ENCODE results near the gene CHL1.
"Not testable (repeated sequence)": the region's sequence is repeated elsewhere in the genome, so short reads cannot be mapped to it uniquely, and the experiment has no call there.

Gene CHL1

DNA sequence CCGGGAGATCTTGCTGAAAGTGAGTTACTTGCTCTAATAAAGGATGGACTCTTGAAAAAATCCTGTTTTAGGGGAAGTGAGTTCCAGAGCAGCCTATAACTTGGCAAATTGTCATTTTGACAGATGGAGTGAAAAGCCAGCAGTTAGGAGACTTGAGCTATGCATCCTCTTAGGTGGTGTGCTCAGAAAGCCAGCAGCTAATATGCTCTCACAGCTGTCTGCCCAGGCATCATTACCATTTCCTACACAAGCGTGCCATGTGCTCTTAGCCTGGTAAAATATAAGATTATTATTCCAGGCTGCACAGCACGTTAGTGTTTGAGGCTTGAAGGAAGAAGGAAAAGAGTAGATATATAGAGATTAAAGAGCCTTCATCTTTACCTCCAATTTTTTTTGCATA, 151.0 kb downstream of the CHL1 start:
- no peak for FAIRE-seq

- FAIRE-seq = no peak
These were observed 154.4 kb downstream of the CHL1 start for GRCh38 chr3:350871-351371.

- no peak for FAIRE-seq
These were observed 156.0 kb downstream of the CHL1 start for GRCh38 chr3:352599-352998.

DNA sequence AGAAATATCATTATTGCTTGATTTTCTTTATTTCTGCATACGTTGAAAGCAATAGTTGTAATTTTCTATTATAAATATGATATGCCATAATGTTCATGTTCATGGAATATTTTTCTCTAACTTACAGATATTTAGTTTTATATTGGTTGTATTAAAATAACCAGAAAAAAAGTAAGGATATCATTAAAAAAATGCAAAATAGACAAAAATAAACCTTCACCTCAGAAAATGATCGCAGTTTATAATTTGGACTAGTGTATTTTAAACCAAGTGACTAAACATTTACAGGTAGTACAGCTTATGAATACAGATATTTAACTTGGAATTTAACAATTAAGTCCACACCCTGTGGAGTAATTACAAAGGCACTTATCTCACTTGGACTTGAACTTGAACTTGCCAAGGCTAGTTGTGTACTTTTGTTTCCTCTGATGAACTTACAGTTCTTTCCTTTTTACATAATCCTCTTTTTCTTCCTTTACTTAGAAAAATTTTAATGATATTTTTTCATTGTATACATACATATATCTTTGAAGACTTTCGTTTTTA, 156.7 kb downstream of the CHL1 start:
- no peak for FAIRE-seq

DNA sequence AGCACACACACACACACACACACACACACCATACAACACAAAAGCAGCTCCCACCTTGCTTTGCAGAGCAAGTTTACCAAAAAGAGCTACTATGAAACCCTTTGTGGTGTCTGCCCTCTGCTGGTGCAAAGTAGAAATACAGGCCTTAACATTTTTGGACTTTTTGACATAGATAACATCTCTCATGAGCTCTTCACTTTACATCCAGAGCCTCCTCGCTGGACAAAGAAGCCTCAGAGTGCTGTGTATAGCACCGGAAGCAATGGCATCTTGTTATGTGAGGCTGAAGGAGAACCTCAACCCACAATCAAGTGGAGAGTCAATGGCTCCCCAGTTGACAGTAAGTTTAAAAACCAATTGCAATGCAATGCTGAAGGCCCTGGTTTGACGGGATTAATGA, 157.9 kb downstream of the CHL1 start:
- FAIRE-seq = no peak

DNA sequence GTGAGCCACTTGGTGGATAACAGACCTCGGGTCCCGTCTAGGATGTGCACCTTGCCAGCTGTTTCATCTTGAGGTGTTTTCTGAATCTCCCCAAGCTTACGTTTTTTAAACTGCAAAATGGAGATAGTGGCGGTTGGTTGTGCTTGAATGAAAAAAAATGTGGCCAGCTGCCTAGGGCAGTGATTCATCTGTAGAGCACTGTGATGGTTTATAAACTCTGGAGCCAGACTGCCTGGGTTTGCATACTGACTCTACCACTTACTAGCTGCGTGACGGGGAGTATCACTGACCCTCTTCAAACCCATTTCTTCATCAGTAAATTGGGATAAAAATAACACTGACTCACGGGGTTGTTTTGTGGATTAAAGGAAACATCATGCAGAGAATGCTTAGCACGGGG, 159.1 kb downstream of the CHL1 start:
- no peak for FAIRE-seq

DNA sequence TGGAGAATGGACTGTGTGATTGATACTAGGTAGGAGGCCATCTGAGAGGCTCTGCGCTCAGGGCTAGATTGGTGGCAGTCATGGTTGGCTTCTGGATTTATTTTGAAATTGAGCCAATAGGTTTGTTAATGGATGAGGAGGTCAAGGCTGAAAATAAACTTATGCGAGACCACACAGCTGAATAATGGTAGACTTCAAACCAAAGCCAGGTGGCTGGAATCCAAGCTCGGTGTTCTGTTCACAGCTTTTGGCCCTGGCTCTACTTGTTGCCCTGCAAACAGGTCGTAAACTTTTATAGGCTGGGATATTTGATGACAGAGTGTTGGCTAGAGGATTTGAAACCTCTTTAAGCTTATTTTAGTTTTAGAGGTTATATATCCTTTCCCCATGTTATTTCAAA, 160.4 kb downstream of the CHL1 start:
- FAIRE-seq = no peak

DNA sequence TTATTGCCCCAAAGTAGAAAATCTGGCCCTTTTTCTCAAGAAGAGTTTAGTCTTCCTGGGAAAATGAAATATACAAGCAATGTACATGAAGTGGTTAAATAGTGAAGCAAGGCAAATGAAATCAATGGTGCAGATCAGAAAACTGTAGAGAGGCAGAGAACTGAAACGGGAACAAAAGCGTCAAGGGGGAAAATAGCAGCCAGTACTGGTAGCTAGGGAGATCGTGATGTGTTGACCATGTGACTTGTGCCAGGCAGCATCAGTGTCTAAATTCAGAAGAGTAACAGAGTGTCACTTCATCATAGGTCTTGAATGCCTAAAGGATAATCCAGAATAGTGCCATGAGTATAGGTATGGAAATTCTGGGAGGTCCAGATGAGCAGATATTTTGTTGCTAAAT, 163.1 kb downstream of the CHL1 start:
- no peak for FAIRE-seq

GRCh38 chr3:362681-363338, 166.2 kb downstream of the CHL1 start:
- FAIRE-seq = no peak

GRCh38 chr3:364287-364686, 167.7 kb downstream of the CHL1 start:
- no peak for FAIRE-seq

GRCh38 chr3:365268-365667, 168.7 kb downstream of the CHL1 start:
- no peak for FAIRE-seq

DNA sequence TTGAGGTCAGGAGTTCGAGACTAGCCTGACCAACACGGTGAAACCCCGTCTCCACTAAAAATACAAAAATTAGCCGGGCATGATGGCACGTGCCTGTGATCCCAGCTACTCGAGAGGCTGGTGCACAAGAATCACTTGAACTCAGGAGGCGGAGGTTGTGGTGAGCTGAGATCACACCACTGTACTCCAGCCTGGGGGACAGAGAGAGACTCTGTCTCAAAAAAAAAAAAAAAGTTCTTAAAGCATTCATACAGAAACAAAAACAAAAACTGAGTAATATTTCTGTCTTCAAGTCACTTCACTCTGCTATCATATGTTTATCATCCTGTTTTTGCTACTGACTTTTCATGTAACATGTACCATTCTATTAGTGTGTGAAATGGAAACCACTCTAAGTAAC, 169.7 kb downstream of the CHL1 start:
- FAIRE-seq = not testable (repeated sequence)

- FAIRE-seq = no peak
These were observed 176.7 kb downstream of the CHL1 start for GRCh38 chr3:373193-373779.

DNA sequence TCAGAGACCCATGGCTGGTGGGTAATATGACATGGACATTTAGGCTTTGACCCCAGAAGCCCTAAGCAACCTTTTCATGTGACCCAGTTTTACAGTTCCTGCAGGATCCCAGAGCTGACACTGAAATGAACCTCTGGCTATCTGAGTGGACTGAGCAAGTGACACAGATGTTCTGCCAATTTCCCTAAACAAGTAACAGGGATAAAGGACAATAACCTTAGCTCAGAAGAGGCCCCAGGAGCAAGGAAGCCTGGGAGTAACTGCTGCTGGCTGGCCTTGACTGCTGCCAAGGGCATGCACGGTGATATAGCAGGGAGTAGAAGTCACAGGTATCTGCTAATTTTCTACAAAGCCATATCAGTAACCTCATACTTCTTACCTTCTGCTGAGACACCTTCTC, 177.9 kb downstream of the CHL1 start:
- no peak for FAIRE-seq

GRCh38 chr3:377158-377561, 180.6 kb downstream of the CHL1 start:
- FAIRE-seq = no peak

- no peak for FAIRE-seq
These were observed 184.2 kb downstream of the CHL1 start for GRCh38 chr3:380801-381200.

DNA sequence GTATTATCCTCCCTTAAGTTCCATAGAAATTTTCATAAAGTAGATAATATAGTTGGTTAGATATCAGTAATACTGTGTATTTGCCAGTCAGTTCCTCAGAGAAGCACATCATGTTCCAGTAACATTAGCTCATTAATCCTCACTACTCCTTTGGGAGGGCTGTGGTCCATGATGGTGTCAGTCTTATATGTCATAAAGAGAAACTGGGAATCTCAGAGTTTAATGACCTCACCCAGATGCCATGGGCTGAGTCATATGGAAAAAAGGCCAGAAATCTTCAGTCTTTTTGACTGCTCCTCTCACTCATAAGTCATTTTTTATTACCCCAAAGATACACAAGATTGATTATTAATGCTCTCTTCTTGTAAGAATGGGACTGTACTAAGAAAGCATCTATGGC, 188.6 kb downstream of the CHL1 start:
- FAIRE-seq = no peak

GRCh38 chr3:394775-395174, 198.2 kb downstream of the CHL1 start:
- no peak for FAIRE-seq

DNA sequence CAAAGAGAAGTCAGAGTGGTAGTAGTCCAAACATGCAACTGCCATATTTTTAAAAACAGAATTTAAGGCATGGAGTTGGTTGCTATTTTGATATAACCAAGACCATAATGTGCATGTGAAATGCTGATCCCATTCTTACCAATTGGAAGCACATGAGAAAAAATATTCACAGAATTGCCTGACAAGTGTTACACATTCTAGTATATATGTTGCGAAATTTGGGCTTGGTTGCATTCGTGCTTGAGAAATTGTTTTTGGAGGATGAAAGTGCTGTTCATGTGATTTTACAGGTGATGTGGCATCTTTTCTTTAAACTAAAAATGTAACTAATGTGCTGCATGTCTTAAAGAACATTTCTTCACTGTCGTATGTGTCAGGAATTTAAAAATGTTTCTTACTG, 199.7 kb downstream of the CHL1 start:
- no peak for FAIRE-seq

GRCh38 chr3:399647-400046, 203.1 kb downstream of the CHL1 start:
- FAIRE-seq = no peak

- FAIRE-seq = no peak
These were observed 207.3 kb downstream of the CHL1 start for GRCh38 chr3:403826-404225.

DNA sequence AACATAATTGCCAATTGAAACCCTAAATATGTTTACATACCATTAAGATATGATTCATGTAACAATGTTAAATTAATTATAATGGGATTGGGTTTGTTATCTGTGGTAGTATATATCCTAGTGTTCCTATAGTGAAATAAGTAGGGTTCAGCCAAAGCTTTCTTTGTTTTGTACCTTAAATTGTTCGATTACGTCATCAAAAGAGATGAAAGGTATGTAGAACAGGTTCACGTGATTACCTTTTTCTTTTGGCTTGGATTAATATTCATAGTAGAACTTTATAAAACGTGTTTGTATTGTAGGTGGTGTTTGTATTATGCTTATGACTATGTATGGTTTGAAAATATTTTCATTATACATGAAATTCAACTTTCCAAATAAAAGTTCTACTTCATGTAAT, 212.4 kb downstream of the CHL1 start:
- no peak for FAIRE-seq

DNA sequence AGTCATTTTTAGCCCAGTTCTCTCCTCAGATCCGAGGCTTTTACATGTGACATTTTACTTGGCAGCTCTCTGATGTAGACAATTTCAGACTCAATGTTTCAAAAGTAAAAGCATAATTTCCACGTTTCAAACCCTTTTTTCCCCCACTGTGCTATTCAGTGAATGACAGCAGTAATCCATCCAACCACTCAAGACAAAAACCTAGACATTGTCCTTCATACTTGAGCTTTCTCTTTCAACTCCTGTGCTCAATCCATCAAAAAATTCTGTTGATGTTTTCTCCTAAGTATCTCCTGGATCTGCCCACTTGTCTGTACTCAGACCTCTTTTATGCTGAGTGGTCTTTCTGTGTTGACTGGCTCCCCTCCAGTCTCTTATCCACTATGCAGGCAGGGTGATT, 214.7 kb downstream of the CHL1 start:
- no peak for FAIRE-seq

DNA sequence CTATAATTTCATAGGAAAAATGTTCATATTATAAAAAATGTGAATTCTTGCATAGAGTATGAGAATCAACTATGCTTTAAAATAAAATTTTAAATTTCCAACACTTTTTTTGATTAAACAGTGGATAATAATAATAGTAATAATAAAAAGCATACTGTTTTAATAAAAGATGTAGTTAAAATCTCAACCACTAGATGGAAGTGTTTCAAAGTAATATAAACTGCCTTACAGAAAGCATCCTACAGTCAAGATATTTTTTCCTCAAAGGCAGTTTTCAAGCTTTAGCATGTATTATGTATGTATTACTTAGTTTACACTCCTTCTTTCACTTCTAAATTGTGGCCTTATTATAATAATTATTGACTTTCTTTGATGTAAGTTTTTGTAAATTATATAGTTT, 217.5 kb downstream of the CHL1 start:
- FAIRE-seq = peak; percentile 43
